Keratinocyte (primary cell): ENCODE data around the gene FAN1.

Source experiments
- CTCF ChIP-seq, 3 experiments: IDR thresholded peaks in 1 of 3; conservative IDR thresholded peaks in 1 of 3; optimal IDR thresholded peaks in 1 of 3; 2 replicates in 2 of 3; 3 replicates in 1 of 3; pipeline versions ENCODE3 to v1.5.1; 2011; ENCODE audit warnings: low read length in 3 of 3, mild to moderate bottlenecking in 3 of 3, moderate library complexity in 2 of 3, control low read depth in 1 of 3, inconsistent platforms in 1 of 3; ENCODE audit not compliant: insufficient read depth in 2 of 3; ENCODE audit errors: extremely low read depth in 1 of 3
- EZH2 ChIP-seq: IDR thresholded peaks from one replicate; pipeline ENCODE4 v1.6.1; 2012; ENCODE audit warnings: inconsistent platforms, mild to moderate bottlenecking, low read length, moderate library complexity

- TF ChIP-seq EZH2 (no peak), CTCF (optimal IDR thresholded peaks at IDR 0.05 in 1 of 3, IDR thresholded peaks at IDR 0.05 in 1 of 3, conservative IDR thresholded peaks at IDR 0.05 in 1 of 3; ENCODE audit: extremely low read depth in 1 of 3, insufficient read depth in 2 of 3, low read length in 3 of 3) (no peak)
These were observed 26.3 kb downstream of the FAN1 start for GRCh38 chr15:30929982-30930381.
